HAP-1 (cell line): ENCODE measurements around the gene LRRC8A.

ENCODE experiments used
- DNase-seq, 2 experiments: peaks; one replicate each; pipeline ENCODE4 v3.0.0-alpha.2; 2016 to 2020; ENCODE audit warnings: low spot score in 2 of 2
- H3K27me3 ChIP-seq: fragments of 250-450 bp; sonication (Bioruptor Pico); 2 replicates; pipeline ENCODE4 v1.5.1; 2020; ENCODE audit warnings: low read depth, mild to moderate bottlenecking, moderate library complexity
- H3K36me3 ChIP-seq: fragments of 250-450 bp; sonication (Bioruptor Pico); replicated peaks from 2 replicates; pipeline ENCODE4 v1.5.1; 2020; ENCODE audit warnings: mild to moderate bottlenecking
- H3K4me1 ChIP-seq: fragments of 250-450 bp; sonication (Bioruptor Pico); 2 replicates; pipeline ENCODE4 v1.5.1; 2020; ENCODE audit warnings: mild to moderate bottlenecking
- H3K4me3 ChIP-seq: fragments of 250-450 bp; sonication (Bioruptor Pico); 2 replicates; pipeline ENCODE4 v1.5.1; 2020; ENCODE audit warnings: mild to moderate bottlenecking, moderate library complexity
- H3K9me3 ChIP-seq: fragments of 250-450 bp; sonication (Bioruptor Pico); 2 replicates; pipeline ENCODE4 v1.5.1; 2020; ENCODE audit warnings: mild to moderate bottlenecking, moderate library complexity
- in situ Hi-C: fragments of 300-500 bp; cut with MboI; formaldehyde crosslinking; loops from 3 replicates; pipeline ENCODE4 v1.14.3; 2020; ENCODE audit warnings: low sequenced_read_pairs, inconsistent platforms, mixed read lengths

Gene LRRC8A

DNA sequence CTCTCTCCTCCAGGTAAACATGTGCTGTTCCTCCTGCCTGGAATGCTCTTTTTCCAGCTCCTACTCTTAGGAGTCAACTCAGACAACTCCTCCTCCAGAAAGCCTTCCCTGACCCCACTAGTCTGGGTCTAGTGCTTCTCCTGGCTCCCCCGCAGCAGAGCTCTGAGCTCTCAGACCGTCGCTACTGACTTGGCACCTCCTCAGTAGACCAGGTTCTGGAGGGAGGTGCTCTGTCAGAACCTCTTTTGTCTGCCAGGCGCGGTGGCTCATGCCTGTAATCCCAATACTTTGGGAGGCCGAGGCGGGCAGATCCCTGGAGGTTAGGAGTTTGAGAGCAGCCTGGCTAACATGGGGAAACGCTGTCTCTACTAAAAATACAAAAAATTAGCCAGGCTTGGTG is 3.4 kb downstream of the LRRC8A start:
- Histone ChIP-seq H3K4me1 (peaks cover 3% of the 10 kb centered on the region; the same call in 1 of the 2 replicates), H3K4me3 (no peak overlapping the region), H3K36me3 (peaks cover 17% of the 10 kb centered on the region; the same call in 1 of the 2 replicates), H3K9me3 (no peaks in the 10 kb centered on the region), H3K27me3 (no peaks in the 10 kb centered on the region)
- no peak for DNase-seq
- in situ Hi-C loops: no loop called here

- Histone ChIP-seq H3K4me3 (no peak overlapping the region), H3K4me1 (peaks cover 3% of the 10 kb centered on the region; the same call in 1 of the 2 replicates), H3K27me3 (no peaks in the 10 kb centered on the region), H3K9me3 (no peaks in the 10 kb centered on the region), H3K36me3 (peaks cover 17% of the 10 kb centered on the region; the same call in 1 of the 2 replicates)
- in situ Hi-C loops: no loop called here
- DNase-seq: no peak
Observed at GRCh38 chr9:128885798-128886197, 3.9 kb downstream of the LRRC8A start.

DNA sequence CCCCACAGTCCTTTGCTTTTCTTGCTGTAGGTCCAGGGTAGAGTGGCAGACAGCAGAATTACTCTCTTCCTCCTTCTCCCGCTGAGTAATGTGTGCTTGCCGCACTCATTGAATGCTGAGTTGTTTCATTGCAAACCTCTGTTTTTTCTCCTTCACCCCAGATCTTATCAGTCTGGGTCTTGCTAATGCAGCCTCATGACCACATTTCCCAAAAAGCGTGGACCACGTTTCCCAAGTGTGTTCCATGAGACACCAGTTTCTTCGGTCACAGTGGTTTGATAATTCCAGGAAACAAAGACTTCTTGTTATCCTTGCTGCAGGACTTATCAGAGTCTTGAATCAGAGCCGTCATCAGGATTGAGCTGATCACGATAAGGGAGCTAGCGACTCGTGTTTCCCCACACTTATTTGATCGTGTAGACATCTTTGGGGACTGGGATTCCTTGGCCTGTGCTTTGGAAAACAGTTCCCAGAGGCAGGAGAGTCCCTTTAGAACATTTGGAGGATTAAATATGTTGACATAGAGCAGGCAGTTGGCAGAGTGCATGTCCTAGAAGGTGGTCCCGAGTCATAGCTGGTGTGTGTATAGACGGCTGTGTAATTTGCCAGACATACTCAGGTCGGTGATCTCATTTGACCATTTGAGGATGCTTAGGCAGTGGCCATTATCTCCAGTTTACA is 4.4 kb downstream of the LRRC8A start:
- no peaks in the 10 kb centered on the region for H3K9me3 ChIP-seq
- no peaks in the 10 kb centered on the region for H3K27me3 ChIP-seq
- DNase-seq: no peak
- peaks cover 17% of the 10 kb centered on the region; the same call in 1 of the 2 replicates for H3K36me3 ChIP-seq
- in situ Hi-C loops: no loop called here
- no peak overlapping the region for H3K4me3 ChIP-seq
- H3K4me1 ChIP-seq: peaks cover 3% of the 10 kb centered on the region; the same call in 1 of the 2 replicates

DNA sequence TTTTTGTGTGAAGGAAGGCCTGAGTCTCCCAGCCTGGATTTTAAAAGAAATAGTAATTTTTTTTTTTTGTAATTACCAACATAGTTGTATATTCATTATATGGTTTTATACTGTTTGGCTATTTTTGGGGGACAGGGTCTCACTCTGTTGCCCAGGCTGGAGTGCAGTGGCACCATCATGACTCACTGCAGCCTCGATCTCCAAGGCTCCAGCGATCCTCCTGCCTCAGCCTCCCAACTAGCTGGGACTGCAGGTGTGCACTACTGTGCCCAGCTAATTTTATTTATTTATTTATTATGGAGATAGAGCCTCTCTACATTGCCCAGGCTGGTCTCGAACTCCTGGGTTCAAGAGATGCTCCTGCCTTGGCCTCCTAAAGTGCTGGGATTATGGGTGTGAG is 5.1 kb downstream of the LRRC8A start:
- peaks cover 17% of the 10 kb centered on the region; the same call in 1 of the 2 replicates for H3K36me3 ChIP-seq
- peaks cover 3% of the 10 kb centered on the region; the same call in 1 of the 2 replicates for H3K4me1 ChIP-seq
- DNase-seq: no peak
- no peaks in the 10 kb centered on the region for H3K9me3 ChIP-seq
- H3K4me3 ChIP-seq: no peak overlapping the region
- in situ Hi-C loops: no loop called here
- H3K27me3 ChIP-seq: no peaks in the 10 kb centered on the region

DNA sequence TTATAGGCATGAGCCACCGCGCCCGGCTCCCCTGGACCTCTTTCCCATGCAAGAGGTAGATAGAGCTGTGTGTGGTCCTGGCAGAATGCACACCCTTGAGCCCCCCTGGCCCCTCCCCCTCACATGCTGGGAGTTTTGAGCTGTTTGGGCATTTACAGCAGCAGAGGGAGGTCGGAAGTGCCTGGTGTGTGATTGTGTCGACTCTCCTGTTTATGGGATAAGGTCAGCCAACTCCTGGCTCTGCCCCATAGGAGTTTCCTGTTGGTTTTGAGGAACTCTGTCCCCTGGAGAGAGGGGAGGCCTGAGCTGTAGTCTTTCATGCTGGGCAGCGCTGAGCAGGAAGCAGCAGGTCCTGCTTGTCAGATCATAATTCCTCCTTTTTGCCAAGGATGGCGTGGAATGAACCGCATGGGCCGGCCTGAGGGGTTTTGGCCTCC is 6.0 kb downstream of the LRRC8A start:
- H3K36me3 ChIP-seq: peaks cover 22% of the 10 kb centered on the region
- DNase-seq: no peak
- in situ Hi-C loops: no loop called here
- H3K4me1 ChIP-seq: peaks cover 3% of the 10 kb centered on the region; the same call in 1 of the 2 replicates
- no peak overlapping the region for H3K4me3 ChIP-seq
- H3K9me3 ChIP-seq: no peaks in the 10 kb centered on the region
- H3K27me3 ChIP-seq: no peaks in the 10 kb centered on the region

- in situ Hi-C loops: no loop called here
- no peak for DNase-seq
- Histone ChIP-seq H3K4me3 (no peak overlapping the region), H3K36me3 (peaks cover 19% of the 10 kb centered on the region), H3K4me1 (no peaks in the 10 kb centered on the region), H3K27me3 (no peaks in the 10 kb centered on the region), H3K9me3 (no peaks in the 10 kb centered on the region)
Observed at GRCh38 chr9:128891321-128892220, 9.6 kb downstream of the LRRC8A start.

- Histone ChIP-seq H3K9me3 (no peaks in the 10 kb centered on the region), H3K4me1 (no peaks in the 10 kb centered on the region), H3K27me3 (no peaks in the 10 kb centered on the region), H3K36me3 (peaks cover 16% of the 10 kb centered on the region), H3K4me3 (no peak overlapping the region)
- no peak for DNase-seq
- in situ Hi-C loops: no loop called here
Observed at GRCh38 chr9:128892221-128892921, 10.4 kb downstream of the LRRC8A start.

GRCh38 chr9:128893354-128893753 is 11.4 kb downstream of the LRRC8A start:
- H3K9me3 ChIP-seq: no peaks in the 10 kb centered on the region
- peaks cover 16% of the 10 kb centered on the region for H3K36me3 ChIP-seq
- in situ Hi-C loops: no loop called here
- H3K4me1 ChIP-seq: no peaks in the 10 kb centered on the region
- H3K27me3 ChIP-seq: no peaks in the 10 kb centered on the region
- DNase-seq: no peak
- H3K4me3 ChIP-seq: no peak overlapping the region

DNA sequence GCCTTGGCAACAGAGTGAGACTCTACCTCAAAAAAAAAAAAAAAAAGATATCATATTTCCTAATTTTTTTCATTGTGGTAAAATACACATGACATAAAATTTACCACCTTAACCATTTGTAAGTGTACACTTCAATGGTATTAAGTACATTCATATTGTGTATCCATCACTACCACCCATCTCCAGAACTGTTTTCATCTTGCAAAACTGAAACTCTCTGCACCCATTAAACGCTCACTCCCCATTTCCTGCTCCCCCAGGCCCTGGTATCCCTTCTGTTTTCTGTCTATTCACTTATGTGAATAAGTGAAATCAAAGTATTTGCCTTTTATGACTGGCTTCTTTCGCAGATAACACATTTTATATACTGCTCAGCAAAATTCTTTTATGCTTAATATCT is 12.8 kb downstream of the LRRC8A start:
- no peaks in the 10 kb centered on the region for H3K9me3 ChIP-seq
- H3K36me3 ChIP-seq: peaks cover 10% of the 10 kb centered on the region
- in situ Hi-C loops: no loop called here
- no peaks in the 10 kb centered on the region for H3K4me1 ChIP-seq
- DNase-seq: no peak
- H3K27me3 ChIP-seq: no peaks in the 10 kb centered on the region
- H3K4me3 ChIP-seq: no peak overlapping the region

DNA sequence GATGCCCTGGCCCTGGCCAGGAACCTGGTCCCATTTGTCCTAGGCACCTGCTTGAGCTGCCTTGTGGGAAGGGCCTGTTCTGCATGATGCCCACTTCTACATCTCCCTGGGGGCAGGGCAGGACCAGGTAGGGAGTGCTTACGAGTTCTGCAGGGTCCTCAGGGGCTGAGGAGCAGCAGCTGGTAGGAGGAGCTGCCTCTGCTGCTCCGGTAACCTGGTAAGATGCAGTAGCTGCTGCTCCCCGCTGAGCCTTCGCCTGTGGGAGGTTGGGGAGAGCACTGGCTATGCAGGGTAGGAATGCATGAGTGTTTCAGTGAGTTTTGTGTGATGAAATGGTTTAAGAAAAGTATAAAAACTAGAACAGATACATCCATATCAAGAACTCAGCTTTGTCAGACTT is 13.6 kb downstream of the LRRC8A start:
- no peaks in the 10 kb centered on the region for H3K27me3 ChIP-seq
- in situ Hi-C loops: no loop called here
- H3K36me3 ChIP-seq: peaks cover 10% of the 10 kb centered on the region
- no peak for DNase-seq
- no peaks in the 10 kb centered on the region for H3K4me1 ChIP-seq
- H3K9me3 ChIP-seq: no peaks in the 10 kb centered on the region
- no peak overlapping the region for H3K4me3 ChIP-seq

DNA sequence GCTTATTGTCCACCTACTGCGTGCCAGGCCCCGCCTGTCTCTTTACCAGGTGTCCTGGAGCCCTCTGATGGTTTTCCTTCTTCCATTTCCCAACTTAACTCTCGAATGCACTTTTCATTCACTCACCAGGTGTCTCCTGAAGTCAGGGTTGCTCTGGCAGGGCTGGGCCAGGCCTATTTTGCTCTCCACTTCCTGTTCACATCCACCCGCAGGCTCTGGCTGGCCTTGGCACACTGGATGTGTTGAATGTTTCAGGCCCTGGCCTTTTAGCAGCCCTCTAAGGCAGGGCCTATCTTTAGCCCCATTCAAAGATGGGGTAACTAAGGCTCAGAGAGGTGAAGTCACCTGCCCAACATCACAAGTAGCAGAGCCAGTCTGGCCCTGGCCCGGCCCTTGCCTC is 16.4 kb downstream of the LRRC8A start:
- no peaks in the 10 kb centered on the region; the same call in 1 of the 2 replicates for H3K36me3 ChIP-seq
- no peaks in the 10 kb centered on the region for H3K9me3 ChIP-seq
- H3K27me3 ChIP-seq: no peaks in the 10 kb centered on the region
- no peak overlapping the region for H3K4me3 ChIP-seq
- H3K4me1 ChIP-seq: no peaks in the 10 kb centered on the region
- no peak for DNase-seq
- in situ Hi-C loops: no loop called here

GRCh38 chr9:128898845-128899565 is 17.1 kb downstream of the LRRC8A start:
- H3K4me3 ChIP-seq: no peak overlapping the region
- DNase-seq: no peak
- H3K36me3 ChIP-seq: no peaks in the 10 kb centered on the region; the same call in 1 of the 2 replicates
- H3K9me3 ChIP-seq: no peaks in the 10 kb centered on the region
- no peaks in the 10 kb centered on the region for H3K4me1 ChIP-seq
- in situ Hi-C loops: no loop called here
- H3K27me3 ChIP-seq: no peaks in the 10 kb centered on the region
